ENCODE results near the gene CCDC87.

DNA sequence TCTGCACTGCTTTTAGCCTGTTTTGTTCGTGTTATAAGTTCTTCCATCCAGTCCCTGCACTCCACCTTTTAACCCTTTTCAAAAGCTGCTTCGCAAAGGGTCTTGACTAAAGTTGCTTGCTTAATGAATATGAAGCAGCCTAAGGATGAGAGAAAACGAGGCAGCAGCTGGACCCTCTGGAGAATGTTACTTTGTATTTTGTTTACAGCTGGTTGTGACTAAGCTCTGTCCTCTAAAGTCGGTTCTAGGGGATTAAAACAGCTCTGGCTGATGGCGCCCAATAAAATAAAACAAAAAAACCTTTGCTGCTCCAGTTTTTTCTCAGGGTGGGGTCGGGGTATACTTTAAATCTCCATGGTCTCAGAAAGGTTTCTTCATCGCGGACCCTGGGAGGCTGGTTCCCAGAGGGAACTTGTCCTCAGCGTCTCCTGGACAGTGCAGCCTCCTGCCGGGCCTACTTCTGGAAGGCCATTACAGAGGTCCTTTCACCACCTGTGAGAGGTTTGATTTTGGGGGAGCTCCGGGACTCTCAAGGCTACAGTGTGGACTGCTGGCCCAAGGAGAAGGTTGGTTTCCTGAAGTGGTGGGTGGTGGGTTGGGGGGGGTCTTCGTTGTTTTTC lies 44.8 kb upstream of the CCDC87 start:
- TF ChIP-seq CTCF (IDR thresholded peaks at IDR 0.05) (no peak), POLR2AphosphoS5 (IDR thresholded peaks at IDR 0.05; ENCODE audit: low read depth, low read length) (no peak)
- TF ChIP-seq, protein P1, sequence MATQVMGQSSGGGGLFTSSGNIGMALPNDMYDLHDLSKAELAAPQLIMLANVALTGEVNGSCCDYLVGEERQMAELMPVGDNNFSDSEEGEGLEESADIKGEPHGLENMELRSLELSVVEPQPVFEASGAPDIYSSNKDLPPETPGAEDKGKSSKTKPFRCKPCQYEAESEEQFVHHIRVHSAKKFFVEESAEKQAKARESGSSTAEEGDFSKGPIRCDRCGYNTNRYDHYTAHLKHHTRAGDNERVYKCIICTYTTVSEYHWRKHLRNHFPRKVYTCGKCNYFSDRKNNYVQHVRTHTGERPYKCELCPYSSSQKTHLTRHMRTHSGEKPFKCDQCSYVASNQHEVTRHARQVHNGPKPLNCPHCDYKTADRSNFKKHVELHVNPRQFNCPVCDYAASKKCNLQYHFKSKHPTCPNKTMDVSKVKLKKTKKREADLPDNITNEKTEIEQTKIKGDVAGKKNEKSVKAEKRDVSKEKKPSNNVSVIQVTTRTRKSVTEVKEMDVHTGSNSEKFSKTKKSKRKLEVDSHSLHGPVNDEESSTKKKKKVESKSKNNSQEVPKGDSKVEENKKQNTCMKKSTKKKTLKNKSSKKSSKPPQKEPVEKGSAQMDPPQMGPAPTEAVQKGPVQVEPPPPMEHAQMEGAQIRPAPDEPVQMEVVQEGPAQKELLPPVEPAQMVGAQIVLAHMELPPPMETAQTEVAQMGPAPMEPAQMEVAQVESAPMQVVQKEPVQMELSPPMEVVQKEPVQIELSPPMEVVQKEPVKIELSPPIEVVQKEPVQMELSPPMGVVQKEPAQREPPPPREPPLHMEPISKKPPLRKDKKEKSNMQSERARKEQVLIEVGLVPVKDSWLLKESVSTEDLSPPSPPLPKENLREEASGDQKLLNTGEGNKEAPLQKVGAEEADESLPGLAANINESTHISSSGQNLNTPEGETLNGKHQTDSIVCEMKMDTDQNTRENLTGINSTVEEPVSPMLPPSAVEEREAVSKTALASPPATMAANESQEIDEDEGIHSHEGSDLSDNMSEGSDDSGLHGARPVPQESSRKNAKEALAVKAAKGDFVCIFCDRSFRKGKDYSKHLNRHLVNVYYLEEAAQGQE (IDR thresholded peaks at IDR 0.05; ENCODE audit: insufficient read depth in 1 of 2, low read depth in 2 of 2, low read length in 1 of 2) = no peak; a peak in 1 of 4 replicates

All from Panc1 (cell line).